HG02981 (cell line): ENCODE results near the gene WNK2.
"Not testable (repeated sequence)": the region's sequence is repeated elsewhere in the genome, so short reads cannot be mapped to it uniquely, and the experiment has no call there.

Source experiments
- ATAC-seq: cut with Tn5 transposase; IDR thresholded peaks from one replicate; pipeline ENCODE4 v1.9.1; 2021; ENCODE audit warnings: mild to moderate bottlenecking, moderate library complexity; ENCODE audit not compliant: unreplicated experiment

Gene WNK2

GRCh38 chr9:93357649-93358048 lies 173.7 kb downstream of the WNK2 start:
- peak; percentile 71 for ATAC-seq

- not testable (repeated sequence) for ATAC-seq
These were observed 176.0 kb downstream of the WNK2 start for GRCh38 chr9:93359907-93360306.

DNA sequence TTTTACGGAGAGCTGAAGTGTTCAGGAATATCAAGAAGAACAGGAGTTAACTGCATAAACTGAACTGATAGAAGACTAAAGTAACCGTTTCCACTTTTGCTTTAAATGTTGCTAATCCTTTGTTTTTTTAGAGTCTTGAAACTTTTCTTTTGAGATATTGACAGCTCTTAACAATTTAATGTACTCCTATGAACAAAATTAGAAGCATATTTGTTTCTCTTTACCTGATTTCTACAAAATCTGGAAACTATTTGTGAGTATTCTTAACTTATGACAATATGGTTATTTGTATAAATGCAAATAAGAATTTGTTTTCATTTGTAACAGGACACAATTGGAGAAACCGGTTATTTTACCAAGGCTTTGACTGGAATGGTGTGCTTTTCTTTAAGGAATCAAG lies 178.1 kb downstream of the WNK2 start:
- ATAC-seq: no peak

- no peak for ATAC-seq
These were observed 180.9 kb downstream of the WNK2 start for GRCh38 chr9:93364734-93365426.

GRCh38 chr9:93365427-93366118 lies 181.6 kb downstream of the WNK2 start:
- ATAC-seq: no peak

- no peak for ATAC-seq
These were observed 182.1 kb downstream of the WNK2 start for GRCh38 chr9:93366119-93366447.

DNA sequence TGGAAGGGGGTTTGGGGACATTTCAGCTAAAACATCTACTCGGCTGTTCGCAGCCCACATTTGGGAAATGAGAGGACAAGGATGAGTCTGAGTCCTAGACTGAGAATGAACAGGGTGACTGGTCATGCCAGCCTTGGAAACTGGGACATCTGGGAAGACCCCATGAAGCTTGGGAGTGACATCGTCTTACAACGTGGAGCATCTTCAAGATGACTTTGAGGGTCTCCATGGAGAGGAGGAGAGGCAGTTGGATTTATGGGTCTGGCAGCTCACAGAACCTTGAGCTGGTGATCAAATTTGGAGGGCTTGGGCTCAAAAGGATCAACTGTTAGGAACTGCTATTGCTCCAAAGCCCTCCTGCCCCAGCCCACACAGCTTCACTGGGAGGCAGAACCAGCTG lies 182.5 kb downstream of the WNK2 start:
- ATAC-seq: not testable (repeated sequence)

- no peak for ATAC-seq
These were observed 184.5 kb downstream of the WNK2 start for GRCh38 chr9:93368437-93368836.

- ATAC-seq: no peak
These were observed 185.7 kb downstream of the WNK2 start for GRCh38 chr9:93369686-93370085.
